Vagina (tissue), 2 donors: ENCODE results near the gene ZMIZ1. TPM values are rescaled to one million over a fixed set of nuclear protein-coding genes. Genes with fewer than 3 reads are reported as not detected.

Experiments
- DNase-seq, 2 donors: peaks; one replicate each; pipeline ENCODE4 v3.0.0-alpha.2; 2017; ENCODE audit errors: extremely low spot score in 2 of 2
- H3K27ac ChIP-seq: fragments of 200-600 bp; sonication (generic); one replicate; pipeline ENCODE4 v1.5.1; 2019
- H3K27me3 ChIP-seq: fragments of 200-600 bp; sonication (generic); one replicate; pipeline ENCODE4 v1.5.1; 2019
- H3K36me3 ChIP-seq, 2 donors: fragments of 200-600 bp; sonication (generic); one replicate each; pipeline ENCODE4 v1.5.1; 2017 to 2019
- H3K4me1 ChIP-seq: fragments of 200-600 bp; sonication (generic); one replicate; pipeline ENCODE4 v1.5.1; 2019
- H3K4me3 ChIP-seq, 2 donors: fragments of 200-600 bp; sonication (generic); 1 replicate in 1 of 2; 2 replicates in 1 of 2; pipeline ENCODE4 v1.5.1; 2016 to 2019
- H3K9me3 ChIP-seq: fragments of 200-600 bp; sonication (generic); one replicate; pipeline ENCODE4 v1.5.1; 2019
- POLR2A ChIP-seq, 2 donors: fragments of 450-650 bp; IDR thresholded peaks; one replicate each; pipeline ENCODE4 v1.6.1; 2017; ENCODE audit warnings: antibody characterized with exemption in 2 of 2, mild to moderate bottlenecking in 2 of 2, moderate library complexity in 2 of 2
- POLR2AphosphoS5 ChIP-seq, 2 donors: sonication (generic); formaldehyde crosslinking; IDR thresholded peaks; one replicate each; pipeline ENCODE4 v1.9.0; 2017; ENCODE audit warnings: antibody characterized with exemption in 2 of 2, mild to moderate bottlenecking in 2 of 2, low read depth in 1 of 2; ENCODE audit not compliant: insufficient read depth in 1 of 2
- intact Hi-C: fragments of 100-400 bp; cut with DNase I; formaldehyde crosslinking; loops from one replicate; pipeline ENCODE4 v1.15.1; 2023
- total RNA-seq: library from RNA; depleted of rRNA; stranded (reverse); fragments of >200 nt; gene quantifications from one replicate; pipeline ENCODE4 v1.2.3, GENCODE V29; 2016
- TF ChIP-seq, protein P1 (sequence below), 3 experiments: fragments of 450-650 bp in 2 of 3; fragments of 200-600 bp in 1 of 3; sonication (generic) in 1 of 3; IDR thresholded peaks; one replicate each; pipeline ENCODE4 v1.5.1; 2017 to 2019; ENCODE audit warnings: antibody characterized with exemption in 3 of 3, mild to moderate bottlenecking in 2 of 3, moderate library complexity in 2 of 3

ZMIZ1 gene
- total RNA-seq, 1 donor from 2014 or later: 61.4 TPM

DNA sequence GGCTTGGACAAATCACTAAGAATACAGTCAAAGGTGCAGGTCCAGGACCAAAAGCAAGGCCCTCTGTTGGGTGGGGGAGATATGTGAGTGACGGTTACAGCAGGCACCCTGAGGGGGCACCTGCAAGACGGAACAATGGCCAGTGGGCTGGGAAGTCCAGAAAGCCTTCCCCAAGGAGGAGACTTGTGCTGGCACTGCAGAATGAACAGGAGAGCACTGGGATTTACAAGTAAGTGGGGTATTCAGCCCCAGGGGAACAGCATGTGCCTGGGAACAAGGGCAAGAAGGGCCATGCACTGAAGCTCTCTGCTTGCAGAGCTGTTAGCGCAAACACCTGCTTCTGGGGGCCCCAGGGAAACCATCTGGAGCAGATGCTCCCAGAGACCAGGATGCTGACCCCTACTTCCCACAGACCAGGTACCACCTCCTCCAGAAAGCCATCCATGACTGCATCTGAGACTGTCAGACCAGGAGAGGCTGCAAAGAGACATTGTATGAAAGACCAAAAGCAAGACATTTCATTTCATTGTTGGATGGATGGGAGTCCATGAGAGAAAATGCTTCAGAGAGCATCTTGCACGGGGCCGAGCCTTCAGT is 24.6 kb upstream of the ZMIZ1 start:
- H3K4me1 ChIP-seq: peaks cover 23% of the 10 kb centered on the region
- H3K27ac ChIP-seq: no peak overlapping the region
- no peak overlapping the region for H3K4me3 ChIP-seq
- H3K27me3 ChIP-seq: no peaks in the 10 kb centered on the region
- no peaks in the 10 kb centered on the region for H3K9me3 ChIP-seq
- TF ChIP-seq, protein P1, sequence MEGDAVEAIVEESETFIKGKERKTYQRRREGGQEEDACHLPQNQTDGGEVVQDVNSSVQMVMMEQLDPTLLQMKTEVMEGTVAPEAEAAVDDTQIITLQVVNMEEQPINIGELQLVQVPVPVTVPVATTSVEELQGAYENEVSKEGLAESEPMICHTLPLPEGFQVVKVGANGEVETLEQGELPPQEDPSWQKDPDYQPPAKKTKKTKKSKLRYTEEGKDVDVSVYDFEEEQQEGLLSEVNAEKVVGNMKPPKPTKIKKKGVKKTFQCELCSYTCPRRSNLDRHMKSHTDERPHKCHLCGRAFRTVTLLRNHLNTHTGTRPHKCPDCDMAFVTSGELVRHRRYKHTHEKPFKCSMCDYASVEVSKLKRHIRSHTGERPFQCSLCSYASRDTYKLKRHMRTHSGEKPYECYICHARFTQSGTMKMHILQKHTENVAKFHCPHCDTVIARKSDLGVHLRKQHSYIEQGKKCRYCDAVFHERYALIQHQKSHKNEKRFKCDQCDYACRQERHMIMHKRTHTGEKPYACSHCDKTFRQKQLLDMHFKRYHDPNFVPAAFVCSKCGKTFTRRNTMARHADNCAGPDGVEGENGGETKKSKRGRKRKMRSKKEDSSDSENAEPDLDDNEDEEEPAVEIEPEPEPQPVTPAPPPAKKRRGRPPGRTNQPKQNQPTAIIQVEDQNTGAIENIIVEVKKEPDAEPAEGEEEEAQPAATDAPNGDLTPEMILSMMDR (IDR thresholded peaks at IDR 0.05): no peak
- TF ChIP-seq POLR2AphosphoS5 (IDR thresholded peaks at IDR 0.05; ENCODE audit: insufficient read depth in 1 of 2, low read depth in 1 of 2): no peak
- TF ChIP-seq POLR2A (IDR thresholded peaks at IDR 0.05): no peak
- intact Hi-C loops: no loop called here
- no peak for DNase-seq
- no peaks in the 10 kb centered on the region for H3K36me3 ChIP-seq

DNA sequence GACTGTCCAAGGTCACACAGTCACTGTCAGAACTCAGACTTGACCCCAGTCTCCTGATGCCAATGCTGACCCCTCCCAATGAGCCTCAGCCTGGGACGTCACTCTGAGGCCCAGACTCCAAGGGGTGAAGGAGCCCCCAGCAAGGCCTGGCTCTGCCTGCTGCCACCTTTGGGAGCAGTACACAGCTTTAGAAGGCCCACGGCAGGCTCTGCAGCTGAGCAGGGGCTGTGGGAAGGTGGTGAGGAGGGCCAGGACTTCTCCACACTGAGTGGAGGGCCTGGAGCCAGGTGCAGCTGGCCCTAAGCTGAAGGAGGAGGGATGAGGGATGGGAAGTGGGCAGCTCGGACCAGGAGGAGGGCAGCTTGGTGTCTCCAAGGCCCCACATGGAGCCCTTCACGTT is 23.9 kb upstream of the ZMIZ1 start:
- intact Hi-C loops: no loop called here
- TF ChIP-seq POLR2AphosphoS5 (IDR thresholded peaks at IDR 0.05; ENCODE audit: insufficient read depth in 1 of 2, low read depth in 1 of 2): no peak
- no peak for TF ChIP-seq POLR2A (IDR thresholded peaks at IDR 0.05)
- TF ChIP-seq, protein P1 (IDR thresholded peaks at IDR 0.05): no peak
- H3K27ac ChIP-seq: no peak overlapping the region
- no peak for DNase-seq
- no peaks in the 10 kb centered on the region for H3K36me3 ChIP-seq
- H3K9me3 ChIP-seq: no peaks in the 10 kb centered on the region
- no peak overlapping the region for H3K4me3 ChIP-seq
- H3K4me1 ChIP-seq: peaks cover 23% of the 10 kb centered on the region
- H3K27me3 ChIP-seq: no peaks in the 10 kb centered on the region

DNA sequence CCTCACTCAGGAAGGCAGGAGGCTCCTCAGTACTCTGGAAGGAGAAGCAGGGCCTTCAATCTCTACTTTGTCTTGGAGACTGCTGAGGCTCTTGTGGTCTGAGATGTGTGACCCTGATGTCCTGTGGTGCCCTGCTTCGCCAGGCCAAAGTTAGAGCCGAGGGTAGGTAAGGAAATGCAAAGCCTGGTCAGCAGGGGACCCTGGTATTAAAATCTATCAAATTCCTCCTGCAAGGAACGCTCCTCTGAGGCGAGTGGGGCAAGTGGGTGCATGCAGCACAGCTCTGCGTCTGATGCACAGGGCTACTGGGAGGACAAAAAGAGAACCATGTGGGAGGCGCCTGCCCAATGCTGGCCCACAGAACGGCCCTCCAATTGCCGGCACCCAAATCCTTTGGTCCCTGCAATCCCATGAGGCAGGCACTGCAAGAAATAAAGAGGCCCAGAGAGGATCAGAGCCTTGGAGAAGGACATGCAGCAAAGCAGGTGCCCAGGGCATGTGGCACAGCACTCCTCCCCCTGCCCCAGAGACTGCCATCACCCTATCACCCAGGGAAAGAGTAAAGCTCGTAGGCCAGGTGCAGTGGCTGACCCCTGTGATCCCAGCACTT is 23.1 kb upstream of the ZMIZ1 start:
- no peak for TF ChIP-seq POLR2A (IDR thresholded peaks at IDR 0.05)
- H3K36me3 ChIP-seq: no peaks in the 10 kb centered on the region
- H3K9me3 ChIP-seq: no peaks in the 10 kb centered on the region
- intact Hi-C loops: no loop called here
- no peak overlapping the region for H3K4me3 ChIP-seq
- DNase-seq: no peak
- H3K27ac ChIP-seq: no peak overlapping the region
- H3K4me1 ChIP-seq: peaks cover 23% of the 10 kb centered on the region
- no peaks in the 10 kb centered on the region for H3K27me3 ChIP-seq

DNA sequence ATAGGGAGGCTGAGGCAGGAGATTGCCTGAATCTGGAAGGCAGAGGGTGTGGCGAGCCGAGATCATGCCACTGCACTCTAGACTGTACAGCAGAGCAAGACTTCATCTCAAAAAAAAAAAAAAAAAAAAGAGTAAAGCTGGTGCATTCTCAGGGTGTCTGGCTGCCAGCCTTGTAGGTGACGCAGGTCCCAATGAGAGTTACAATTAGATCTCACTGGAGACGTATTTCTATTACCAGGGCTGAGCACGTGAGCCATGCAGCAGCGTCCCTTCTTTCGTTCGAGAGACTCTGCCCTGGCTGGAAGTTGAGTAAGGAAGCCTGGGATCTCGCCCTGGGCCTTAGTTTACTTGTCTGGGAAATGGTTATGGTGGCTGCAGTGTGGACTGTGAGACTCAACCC is 22.4 kb upstream of the ZMIZ1 start:
- H3K36me3 ChIP-seq: no peaks in the 10 kb centered on the region
- H3K4me1 ChIP-seq: peaks cover 23% of the 10 kb centered on the region
- no peak for DNase-seq
- TF ChIP-seq POLR2AphosphoS5 (IDR thresholded peaks at IDR 0.05; ENCODE audit: insufficient read depth in 1 of 2, low read depth in 1 of 2) (no peak), POLR2A (IDR thresholded peaks at IDR 0.05) (no peak)
- TF ChIP-seq, protein P1 (IDR thresholded peaks at IDR 0.05): no peak
- no peak overlapping the region for H3K27ac ChIP-seq
- H3K9me3 ChIP-seq: no peaks in the 10 kb centered on the region
- H3K27me3 ChIP-seq: no peaks in the 10 kb centered on the region
- intact Hi-C loops: no loop called here
- H3K4me3 ChIP-seq: no peak overlapping the region

DNA sequence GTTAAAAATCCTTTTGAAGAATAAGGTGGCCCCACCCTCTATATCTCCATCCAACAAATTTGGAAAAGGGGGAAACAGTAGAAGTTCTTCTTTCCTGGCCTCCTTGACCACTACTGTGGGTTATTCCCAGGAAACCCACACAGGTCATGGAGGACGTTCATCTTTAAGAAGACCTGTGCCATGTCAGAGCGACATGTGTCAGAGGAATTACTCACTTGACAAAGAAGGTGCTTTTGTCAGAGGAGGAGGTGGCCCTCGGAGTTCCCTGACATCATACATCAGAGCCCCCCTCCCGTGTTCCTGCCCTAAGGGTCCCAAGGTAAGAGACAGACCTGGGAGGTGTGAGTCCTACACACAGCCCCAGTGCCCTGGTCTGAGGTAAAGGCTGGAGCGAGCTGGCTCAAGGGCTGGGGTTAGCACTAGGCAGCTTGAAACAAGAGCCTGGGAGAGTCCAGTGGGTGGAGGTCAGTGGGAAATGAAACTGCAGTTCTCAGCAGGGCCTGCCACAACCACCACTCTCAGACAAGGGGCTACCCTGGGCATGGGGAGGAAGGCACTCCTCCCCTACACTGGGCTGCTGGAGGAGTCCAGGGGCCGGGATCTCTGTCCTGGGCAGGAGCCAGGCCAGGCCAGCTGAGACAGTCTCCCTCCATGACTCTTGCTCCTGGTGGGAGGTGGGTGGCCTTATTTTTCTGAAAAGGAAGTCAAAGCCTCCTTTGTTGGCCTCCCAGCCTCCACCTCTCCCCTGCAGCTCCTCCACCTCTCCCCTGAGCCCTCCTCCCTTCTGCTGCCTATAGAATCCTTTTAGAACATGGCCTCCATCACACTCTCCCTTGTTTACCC is 21.8 kb upstream of the ZMIZ1 start:
- Histone ChIP-seq H3K4me1 (peaks cover 23% of the 10 kb centered on the region), H3K27me3 (no peaks in the 10 kb centered on the region), H3K9me3 (no peaks in the 10 kb centered on the region), H3K27ac (no peak overlapping the region), H3K4me3 (no peak overlapping the region), H3K36me3 (no peaks in the 10 kb centered on the region)
- intact Hi-C loops: no loop called here
- no peak for DNase-seq
- no peak for TF ChIP-seq POLR2AphosphoS5 (IDR thresholded peaks at IDR 0.05; ENCODE audit: insufficient read depth in 1 of 2, low read depth in 1 of 2)
- TF ChIP-seq, protein P1 (IDR thresholded peaks at IDR 0.05): no peak
- no peak for TF ChIP-seq POLR2A (IDR thresholded peaks at IDR 0.05)
